Suprapubic skin (tissue), 4 donors: ENCODE measurements around the gene KIF5C. TPM values are rescaled to one million over a fixed set of nuclear protein-coding genes. Genes with fewer than 3 reads are reported as not detected.

Experiments used
- DNase-seq, 2 donors: peaks; one replicate each; pipeline ENCODE4 v3.0.0-alpha.2; 2019; ENCODE audit warnings: low spot score in 2 of 2
- H3K27ac ChIP-seq: fragments of 200-600 bp; sonication (generic); one replicate; pipeline ENCODE4 v1.5.1; 2019
- H3K27me3 ChIP-seq: fragments of 200-600 bp; sonication (generic); one replicate; pipeline ENCODE4 v1.5.1; 2019
- H3K36me3 ChIP-seq: fragments of 200-600 bp; sonication (generic); one replicate; pipeline ENCODE4 v1.5.1; 2019
- H3K4me1 ChIP-seq: fragments of 200-600 bp; sonication (generic); one replicate; pipeline ENCODE4 v1.5.1; 2019
- H3K4me3 ChIP-seq: fragments of 200-600 bp; sonication (generic); one replicate; pipeline ENCODE4 v1.5.1; 2019; ENCODE audit warnings: mild to moderate bottlenecking
- H3K9me3 ChIP-seq: fragments of 200-600 bp; sonication (generic); one replicate; pipeline ENCODE4 v1.5.1; 2019
- EP300 ChIP-seq: sonication (generic); formaldehyde crosslinking; IDR thresholded peaks from one replicate; pipeline ENCODE4 v1.6.1; 2017; ENCODE audit warnings: antibody characterized with exemption
- POLR2A ChIP-seq, 2 donors: fragments of 450-650 bp; IDR thresholded peaks; one replicate each; pipeline ENCODE4 v1.6.1; 2017; ENCODE audit warnings: antibody characterized with exemption in 2 of 2, mild to moderate bottlenecking in 2 of 2, moderate library complexity in 2 of 2
- POLR2AphosphoS5 ChIP-seq, 3 donors: sonication (generic); formaldehyde crosslinking; IDR thresholded peaks; one replicate each; pipeline ENCODE4 v1.6.1; 2017; ENCODE audit warnings: antibody characterized with exemption in 3 of 3
- WGBS: methylation state at CpG from one replicate; pipeline ENCODE4 v1.1.5; 2018; 5-methylcytosine and 5-hydroxymethylcytosine counted together
- total RNA-seq, 4 donors: library from RNA; depleted of rRNA; stranded (reverse); fragments of >200 nt; gene quantifications; one replicate each; pipeline ENCODE4 v1.1.0, GENCODE V29; 2016
- TF ChIP-seq, protein P1 (sequence below), 2 donors: fragments of 200-600 bp in 1 of 2; fragments of 450-650 bp in 1 of 2; sonication (generic) in 1 of 2; IDR thresholded peaks; one replicate each; pipeline ENCODE4 v1.5.1; 2016 to 2019; ENCODE audit warnings: antibody characterized with exemption in 2 of 2, mild to moderate bottlenecking in 1 of 2, moderate library complexity in 1 of 2

The KIF5C gene
- total RNA-seq, 4 donors from 2014 or later, result 0.30 to 3.2 (median 1.5) TPM

- TF ChIP-seq, protein P1, sequence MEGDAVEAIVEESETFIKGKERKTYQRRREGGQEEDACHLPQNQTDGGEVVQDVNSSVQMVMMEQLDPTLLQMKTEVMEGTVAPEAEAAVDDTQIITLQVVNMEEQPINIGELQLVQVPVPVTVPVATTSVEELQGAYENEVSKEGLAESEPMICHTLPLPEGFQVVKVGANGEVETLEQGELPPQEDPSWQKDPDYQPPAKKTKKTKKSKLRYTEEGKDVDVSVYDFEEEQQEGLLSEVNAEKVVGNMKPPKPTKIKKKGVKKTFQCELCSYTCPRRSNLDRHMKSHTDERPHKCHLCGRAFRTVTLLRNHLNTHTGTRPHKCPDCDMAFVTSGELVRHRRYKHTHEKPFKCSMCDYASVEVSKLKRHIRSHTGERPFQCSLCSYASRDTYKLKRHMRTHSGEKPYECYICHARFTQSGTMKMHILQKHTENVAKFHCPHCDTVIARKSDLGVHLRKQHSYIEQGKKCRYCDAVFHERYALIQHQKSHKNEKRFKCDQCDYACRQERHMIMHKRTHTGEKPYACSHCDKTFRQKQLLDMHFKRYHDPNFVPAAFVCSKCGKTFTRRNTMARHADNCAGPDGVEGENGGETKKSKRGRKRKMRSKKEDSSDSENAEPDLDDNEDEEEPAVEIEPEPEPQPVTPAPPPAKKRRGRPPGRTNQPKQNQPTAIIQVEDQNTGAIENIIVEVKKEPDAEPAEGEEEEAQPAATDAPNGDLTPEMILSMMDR (IDR thresholded peaks at IDR 0.05), result no peak
- TF ChIP-seq POLR2AphosphoS5 (IDR thresholded peaks at IDR 0.05), result no peak
- TF ChIP-seq EP300, result no peak
- TF ChIP-seq POLR2A (IDR thresholded peaks at IDR 0.05), result no peak
- WGBS, result 88% methylated on average over 4 of the region's 4 CpGs
Observed at GRCh38 chr2:148906124-148906523, 31.1 kb downstream of the KIF5C start.

DNA sequence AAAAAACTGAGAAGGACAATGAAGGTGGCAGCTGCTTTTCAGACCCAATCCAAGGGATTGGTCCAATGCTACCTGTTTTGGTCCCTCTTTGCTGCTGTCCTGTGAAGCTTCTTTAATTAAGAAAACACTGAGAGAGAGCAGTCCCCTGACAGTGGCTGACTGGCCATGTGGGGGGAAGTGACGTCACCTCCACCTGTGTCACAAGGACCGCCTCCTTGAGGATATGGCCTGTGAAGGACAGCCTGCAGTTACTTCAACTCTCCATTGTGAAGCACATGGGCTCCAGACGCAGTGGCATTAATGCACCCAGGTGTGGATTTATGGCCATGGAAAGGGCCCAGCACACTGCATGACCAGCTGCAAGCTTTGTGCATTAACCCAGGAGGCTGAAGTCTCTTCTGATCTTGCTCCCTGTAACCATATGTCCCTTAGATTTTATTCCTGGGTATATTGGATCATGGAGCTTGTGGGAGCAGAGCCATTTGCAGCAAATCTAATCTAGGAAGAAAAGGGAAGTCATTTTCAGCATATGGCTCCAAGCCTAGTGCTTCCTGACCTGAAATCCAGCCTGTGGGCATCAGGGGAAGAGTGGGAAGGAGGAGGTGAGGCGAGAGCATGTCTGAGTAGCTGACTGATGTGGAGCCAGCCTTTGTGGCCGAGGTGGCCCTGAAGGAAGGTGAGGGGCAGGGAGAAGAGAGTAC is 32.2 kb downstream of the KIF5C start:
- Histone ChIP-seq H3K4me1 (no peaks in the 10 kb centered on the region), H3K4me3 (no peak overlapping the region), H3K27ac (no peak overlapping the region), H3K36me3 (no peaks in the 10 kb centered on the region), H3K9me3 (no peaks in the 10 kb centered on the region), H3K27me3 (no peaks in the 10 kb centered on the region)
- TF ChIP-seq POLR2A (IDR thresholded peaks at IDR 0.05), result no peak
- TF ChIP-seq EP300, result no peak
- TF ChIP-seq, protein P1 (IDR thresholded peaks at IDR 0.05), result no peak
- no peak for TF ChIP-seq POLR2AphosphoS5 (IDR thresholded peaks at IDR 0.05)
- 82% methylated on average over 5 of the region's 5 CpGs for WGBS
- DNase-seq, result no peak

More at GRCh38 chr2:148906124-148906523, 31.1 kb downstream of the KIF5C start:
- DNase-seq, result no peak
- Histone ChIP-seq H3K4me1 (no peaks in the 10 kb centered on the region), H3K4me3 (no peak overlapping the region), H3K9me3 (no peaks in the 10 kb centered on the region), H3K27ac (no peak overlapping the region), H3K27me3 (no peaks in the 10 kb centered on the region), H3K36me3 (no peaks in the 10 kb centered on the region)

GRCh38 chr2:148909114-148909513 is 34.1 kb downstream of the KIF5C start:
- Histone ChIP-seq H3K27me3 (no peaks in the 10 kb centered on the region), H3K4me1 (no peaks in the 10 kb centered on the region), H3K9me3 (no peaks in the 10 kb centered on the region), H3K36me3 (no peaks in the 10 kb centered on the region), H3K4me3 (no peak overlapping the region), H3K27ac (no peak overlapping the region)
- DNase-seq, result no peak
- no peak for TF ChIP-seq POLR2AphosphoS5 (IDR thresholded peaks at IDR 0.05)
- no peak for TF ChIP-seq POLR2A (IDR thresholded peaks at IDR 0.05)
- TF ChIP-seq, protein P1 (IDR thresholded peaks at IDR 0.05), result no peak
- no peak for TF ChIP-seq EP300
- WGBS, result 78% methylated on average over 8 of the region's 8 CpGs

DNA sequence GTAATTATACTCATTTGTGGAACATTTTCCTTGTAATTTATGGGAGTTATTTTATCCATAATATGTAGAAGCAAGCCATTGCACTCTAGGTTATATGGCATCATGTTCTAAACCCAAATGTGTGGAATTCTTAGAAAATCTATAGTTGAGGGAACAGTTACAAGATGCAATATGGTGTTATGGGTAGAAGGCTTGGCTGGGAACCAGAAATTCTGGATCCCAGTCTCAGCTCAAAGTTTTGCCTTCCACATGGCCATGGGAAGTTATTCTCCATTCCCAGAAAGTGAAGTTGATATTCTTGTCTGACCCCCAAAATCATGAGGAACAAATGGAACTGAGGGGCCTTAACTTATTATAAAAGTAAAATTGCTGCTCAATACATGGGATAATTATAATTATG is 38.0 kb downstream of the KIF5C start:
- Histone ChIP-seq H3K36me3 (no peaks in the 10 kb centered on the region), H3K27me3 (no peaks in the 10 kb centered on the region), H3K27ac (no peak overlapping the region), H3K4me3 (no peak overlapping the region), H3K9me3 (peaks cover 2% of the 10 kb centered on the region), H3K4me1 (no peaks in the 10 kb centered on the region)
- TF ChIP-seq, protein P1 (IDR thresholded peaks at IDR 0.05), result no peak
- TF ChIP-seq EP300, result no peak
- no peak for DNase-seq

DNA sequence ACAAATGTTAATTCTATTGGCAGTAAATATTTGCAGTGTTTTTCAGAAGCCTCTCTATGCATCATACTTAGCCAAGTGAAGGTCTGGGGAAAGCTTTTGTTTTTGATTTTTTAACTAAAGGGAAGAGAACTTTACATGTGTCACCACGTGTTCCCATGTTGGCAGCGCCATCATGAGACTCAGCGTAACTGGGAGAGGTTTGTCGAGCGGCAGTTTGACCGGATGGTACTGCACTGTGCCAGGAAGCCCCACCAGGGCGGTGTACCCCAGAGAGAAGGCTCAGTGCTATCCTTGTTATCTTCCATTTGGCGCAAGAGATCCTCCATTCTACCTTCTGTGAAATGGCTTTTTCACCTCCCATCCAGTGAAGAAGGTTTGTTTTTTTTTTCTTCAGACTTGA is 38.5 kb downstream of the KIF5C start:
- no peaks in the 10 kb centered on the region for H3K27me3 ChIP-seq
- DNase-seq, result no peak
- peaks cover 6% of the 10 kb centered on the region for H3K9me3 ChIP-seq
- H3K27ac ChIP-seq, result no peak overlapping the region
- WGBS, result 93% methylated on average over 8 of the region's 8 CpGs
- H3K4me3 ChIP-seq, result no peak overlapping the region
- no peaks in the 10 kb centered on the region for H3K4me1 ChIP-seq
- TF ChIP-seq, protein P1 (IDR thresholded peaks at IDR 0.05), result no peak
- no peak for TF ChIP-seq POLR2A (IDR thresholded peaks at IDR 0.05)
- TF ChIP-seq POLR2AphosphoS5 (IDR thresholded peaks at IDR 0.05), result no peak
- TF ChIP-seq EP300, result no peak
- H3K36me3 ChIP-seq, result no peaks in the 10 kb centered on the region
